GM19240 (cell line): ENCODE data around the gene KHK.

Experiments used
- DNase-seq: peaks from one replicate; pipeline ENCODE4 v3.0.0; 2011; ENCODE audit warnings: low spot score; ENCODE audit not compliant: insufficient read length

KHK gene

GRCh38 chr2:27081984-27082772 lies 4.4 kb upstream of the KHK start:
- DNase-seq, result no peak

DNA sequence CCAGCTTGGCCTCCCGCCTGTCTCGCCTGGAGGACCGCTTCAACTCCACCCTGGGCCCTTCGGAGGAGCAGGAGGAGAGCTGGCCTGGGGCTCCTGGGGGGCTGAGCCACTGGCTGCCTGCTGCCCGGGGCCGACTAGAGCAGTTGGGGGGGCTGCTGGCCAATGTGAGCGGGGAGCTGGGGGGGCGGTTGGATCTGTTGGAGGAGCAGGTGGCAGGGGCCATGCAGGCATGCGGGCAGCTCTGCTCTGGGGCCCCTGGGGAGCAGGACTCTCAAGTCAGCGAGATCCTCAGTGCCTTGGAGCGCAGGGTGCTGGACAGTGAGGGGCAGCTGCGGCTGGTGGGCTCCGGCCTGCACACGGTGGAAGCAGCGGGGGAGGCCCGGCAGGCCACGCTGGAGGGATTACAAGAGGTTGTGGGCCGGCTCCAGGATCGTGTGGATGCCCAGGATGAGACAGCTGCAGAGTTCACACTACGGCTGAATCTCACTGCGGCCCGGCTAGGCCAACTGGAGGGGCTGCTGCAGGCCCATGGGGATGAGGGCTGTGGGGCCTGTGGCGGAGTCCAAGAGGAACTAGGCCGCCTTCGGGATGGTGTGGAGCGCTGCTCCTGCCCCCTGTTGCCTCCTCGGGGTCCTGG lies 3.7 kb upstream of the KHK start:
- no peak for DNase-seq

DNA sequence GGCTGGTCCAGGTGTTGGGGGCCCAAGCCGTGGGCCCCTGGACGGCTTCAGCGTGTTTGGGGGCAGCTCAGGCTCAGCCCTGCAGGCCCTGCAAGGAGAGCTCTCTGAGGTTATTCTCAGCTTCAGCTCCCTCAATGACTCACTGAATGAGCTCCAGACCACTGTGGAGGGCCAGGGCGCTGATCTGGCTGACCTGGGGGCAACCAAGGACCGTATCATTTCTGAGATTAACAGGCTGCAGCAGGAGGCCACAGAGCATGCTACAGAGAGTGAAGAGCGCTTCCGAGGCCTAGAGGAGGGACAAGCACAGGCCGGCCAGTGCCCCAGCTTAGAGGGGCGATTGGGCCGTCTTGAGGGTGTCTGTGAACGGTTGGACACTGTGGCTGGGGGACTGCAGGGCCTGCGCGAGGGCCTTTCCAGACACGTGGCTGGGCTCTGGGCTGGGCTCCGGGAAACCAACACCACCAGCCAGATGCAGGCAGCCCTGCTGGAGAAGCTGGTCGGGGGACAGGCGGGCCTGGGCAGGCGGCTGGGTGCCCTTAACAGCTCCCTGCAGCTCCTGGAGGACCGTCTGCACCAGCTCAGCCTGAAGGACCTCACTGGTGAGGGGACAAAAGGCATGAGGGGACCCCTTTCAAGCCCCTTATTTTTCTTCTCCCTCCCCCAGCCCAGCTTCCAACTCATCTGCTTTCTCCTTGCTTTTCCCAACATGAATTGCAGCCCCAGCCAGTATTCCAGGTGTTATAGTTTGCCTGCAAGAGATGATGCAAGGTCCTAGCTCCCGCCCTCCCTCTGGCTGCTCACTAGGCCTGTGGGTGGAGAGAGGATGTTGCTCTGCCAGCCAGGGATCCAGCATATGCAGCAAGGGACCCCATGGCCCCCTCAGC lies 2.9 kb upstream of the KHK start:
- DNase-seq, result no peak

DNA sequence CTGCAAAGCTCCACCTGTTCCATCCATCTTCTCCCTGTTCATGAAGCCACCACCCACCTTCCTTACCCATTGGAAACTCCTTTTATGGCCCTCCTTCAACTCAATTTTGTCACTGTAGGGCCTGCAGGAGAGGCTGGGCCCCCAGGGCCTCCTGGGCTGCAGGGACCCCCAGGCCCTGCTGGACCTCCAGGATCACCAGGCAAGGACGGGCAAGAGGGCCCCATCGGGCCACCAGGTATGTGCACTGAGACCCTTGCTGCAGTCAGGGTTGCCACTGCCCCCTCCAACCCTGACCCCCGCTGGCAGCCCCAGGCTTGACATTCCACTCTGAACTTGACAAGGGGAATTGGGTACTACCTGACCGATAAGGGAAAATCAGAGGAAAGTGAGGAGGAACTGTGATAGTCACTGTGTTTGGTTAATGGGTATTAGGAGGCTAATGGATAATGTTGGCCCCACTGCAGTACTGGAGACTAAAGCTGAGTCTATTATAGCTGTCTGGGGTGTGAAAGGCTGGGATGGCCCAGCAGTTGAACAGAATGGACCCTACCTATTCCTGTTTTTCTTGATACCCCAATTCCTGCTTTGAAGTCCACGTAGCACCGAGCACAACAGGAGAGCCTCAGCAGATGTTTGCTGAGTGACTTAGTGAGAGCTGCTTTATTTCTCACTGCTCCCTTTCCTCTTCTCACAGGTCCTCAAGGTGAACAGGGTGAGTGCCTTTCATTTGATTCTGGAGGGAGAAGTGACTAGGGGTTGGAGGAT lies 2.1 kb upstream of the KHK start:
- DNase-seq, result no peak

DNA sequence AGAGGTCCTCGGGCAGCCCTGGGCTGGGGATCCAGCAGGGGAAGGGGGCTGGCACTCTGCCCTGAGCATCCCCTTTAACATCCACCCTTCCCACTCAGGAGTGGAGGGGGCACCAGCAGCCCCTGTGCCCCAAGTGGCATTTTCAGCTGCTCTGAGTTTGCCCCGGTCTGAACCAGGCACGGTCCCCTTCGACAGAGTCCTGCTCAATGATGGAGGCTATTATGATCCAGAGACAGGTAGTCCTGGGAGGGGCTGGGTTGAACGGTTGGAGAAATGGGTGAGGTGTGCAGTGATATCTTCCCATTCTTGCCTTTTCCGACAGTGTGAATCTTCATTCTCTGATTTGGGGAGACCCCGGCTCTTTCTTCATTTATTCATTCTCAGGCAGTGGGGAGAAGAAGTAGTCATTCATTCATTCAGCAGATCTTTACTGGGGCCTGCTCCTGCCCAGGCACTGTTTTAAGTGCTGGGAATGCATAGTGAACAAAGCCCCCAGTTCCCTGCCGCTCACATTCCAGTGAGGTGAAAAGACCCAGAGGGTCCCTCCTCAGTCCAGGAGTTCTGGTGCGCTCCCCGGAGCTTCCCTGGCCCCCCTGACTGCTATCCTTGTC lies 1.4 kb upstream of the KHK start:
- no peak for DNase-seq

GRCh38 chr2:27085673-27086089 lies 891 bp upstream of the KHK start:
- no peak for DNase-seq

GRCh38 chr2:27086090-27086723 lies 365 bp upstream of the KHK start:
- peak; percentile 91 for DNase-seq

DNA sequence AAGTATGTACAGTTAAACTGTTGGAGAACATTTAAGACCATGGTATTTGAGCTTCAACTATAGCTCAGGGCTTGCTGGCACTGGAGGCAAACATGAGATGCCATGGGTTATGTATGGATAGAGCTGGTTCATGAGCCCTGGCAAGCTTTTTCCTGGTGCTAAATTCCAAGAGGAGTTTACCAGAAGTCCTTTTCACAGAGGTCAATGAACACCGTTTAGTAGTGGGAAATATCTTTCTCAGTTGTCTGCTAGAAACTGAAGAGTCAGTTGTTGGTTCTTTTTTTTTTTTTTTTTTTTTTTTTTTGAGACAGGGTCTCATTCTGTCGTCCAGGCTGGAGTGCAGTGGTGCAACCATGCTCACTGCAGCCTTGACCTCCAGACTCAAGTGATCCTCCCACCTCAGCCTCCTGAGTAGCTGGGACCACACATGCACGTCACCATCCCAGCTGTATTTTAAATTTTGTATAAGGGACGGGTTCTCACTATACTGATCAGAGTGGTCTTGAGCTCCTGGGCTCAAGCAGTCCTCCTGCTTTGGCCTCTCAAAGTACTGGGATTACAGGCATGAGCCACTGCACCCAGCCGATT lies 1.3 kb downstream of the KHK start:
- no peak for DNase-seq

DNA sequence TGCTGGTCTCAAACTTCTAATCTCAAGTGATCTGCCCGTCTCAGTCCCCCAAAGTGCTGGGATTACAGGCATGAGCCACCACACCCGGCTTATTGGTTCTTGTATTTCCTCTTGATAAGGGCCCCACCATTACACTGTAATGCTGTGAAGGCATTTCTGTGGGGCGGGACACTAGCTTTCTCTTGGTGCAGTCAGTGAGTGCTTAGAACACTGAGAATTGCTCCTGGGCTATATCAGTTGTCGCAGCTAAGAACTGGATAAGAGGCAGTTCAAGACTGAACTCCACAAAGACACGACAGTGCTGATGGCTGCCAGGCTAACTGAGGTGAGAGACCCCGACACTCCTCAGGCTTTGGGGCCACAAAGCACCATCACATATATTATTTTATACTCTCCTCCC lies 2.1 kb downstream of the KHK start:
- DNase-seq, result no peak

- DNase-seq, result no peak
Observed at GRCh38 chr2:27089111-27089954, 2.8 kb downstream of the KHK start.

DNA sequence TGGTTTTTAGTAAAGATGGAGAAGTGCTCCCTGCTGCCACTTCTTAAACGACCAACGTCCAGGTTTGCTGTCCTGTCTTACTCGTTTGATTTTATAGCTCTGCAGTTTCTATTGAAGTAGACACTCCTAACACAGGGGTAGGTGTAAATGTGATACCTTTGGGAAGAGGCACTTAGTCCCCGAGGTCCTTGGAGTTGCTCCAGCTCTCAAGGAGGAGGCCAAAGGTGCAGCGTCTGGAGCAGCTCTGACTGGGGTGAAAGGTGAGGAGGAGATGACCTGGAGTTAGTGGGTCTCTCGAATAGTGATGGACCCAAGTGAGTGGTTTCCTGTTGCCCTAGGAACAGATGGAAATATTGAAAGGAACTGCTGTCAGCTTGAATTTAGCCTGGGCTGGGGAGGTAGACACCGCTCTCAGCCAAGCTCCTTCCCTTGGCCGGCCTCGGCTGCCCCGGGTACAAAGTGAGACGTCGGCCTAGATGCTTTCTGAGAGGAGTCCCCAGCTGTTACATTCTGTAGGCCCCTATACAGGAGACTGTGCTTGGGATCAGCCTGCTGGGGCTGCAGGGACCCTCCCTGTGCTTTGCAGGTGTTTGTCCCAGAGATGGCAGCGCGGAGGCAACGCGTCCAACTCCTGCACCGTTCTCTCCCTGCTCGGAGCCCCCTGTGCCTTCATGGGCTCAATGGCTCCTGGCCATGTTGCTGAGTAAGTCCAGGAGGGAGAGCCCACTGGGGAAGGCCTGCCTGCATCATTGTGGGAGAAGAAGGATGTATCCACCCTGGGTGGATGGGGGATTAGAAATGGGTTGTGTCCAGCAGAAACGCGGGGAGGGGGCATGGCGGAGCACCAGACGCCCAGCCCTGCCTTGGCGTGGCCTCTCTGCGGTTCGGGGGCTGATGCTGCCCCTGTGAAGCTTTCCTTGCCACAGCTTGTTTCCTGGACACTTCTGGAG lies 5.4 kb downstream of the KHK start:
- DNase-seq, result no peak

GRCh38 chr2:27092696-27093429 lies 6.3 kb downstream of the KHK start:
- no peak for DNase-seq

GRCh38 chr2:27093430-27094352 lies 7.1 kb downstream of the KHK start:
- no peak for DNase-seq

DNA sequence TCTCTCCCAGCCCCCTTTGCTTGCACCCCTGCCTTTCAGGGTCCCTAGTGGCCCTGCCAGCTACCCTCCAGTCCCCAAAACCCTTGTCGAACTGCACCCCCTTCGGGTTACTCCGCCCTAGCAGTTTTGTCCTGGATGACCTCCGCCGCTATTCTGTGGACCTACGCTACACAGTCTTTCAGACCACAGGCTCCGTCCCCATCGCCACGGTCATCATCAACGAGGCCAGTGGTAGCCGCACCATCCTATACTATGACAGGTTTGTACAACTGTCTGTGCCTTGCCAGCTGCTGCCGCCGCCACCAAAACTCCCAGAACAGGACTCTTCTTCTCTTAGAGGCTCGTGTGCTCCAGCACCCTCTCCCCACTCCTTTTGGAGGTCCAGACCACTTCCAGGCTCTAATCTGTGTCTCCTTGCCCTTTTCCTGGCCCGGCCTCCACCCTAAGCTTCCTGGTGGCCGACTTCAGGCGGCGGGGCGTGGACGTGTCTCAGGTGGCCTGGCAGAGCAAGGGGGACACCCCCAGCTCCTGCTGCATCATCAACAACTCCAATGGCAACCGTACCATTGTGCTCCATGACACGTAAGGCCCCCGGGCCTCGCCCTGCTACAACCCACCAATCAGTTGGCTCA lies 7.9 kb downstream of the KHK start:
- no peak for DNase-seq

DNA sequence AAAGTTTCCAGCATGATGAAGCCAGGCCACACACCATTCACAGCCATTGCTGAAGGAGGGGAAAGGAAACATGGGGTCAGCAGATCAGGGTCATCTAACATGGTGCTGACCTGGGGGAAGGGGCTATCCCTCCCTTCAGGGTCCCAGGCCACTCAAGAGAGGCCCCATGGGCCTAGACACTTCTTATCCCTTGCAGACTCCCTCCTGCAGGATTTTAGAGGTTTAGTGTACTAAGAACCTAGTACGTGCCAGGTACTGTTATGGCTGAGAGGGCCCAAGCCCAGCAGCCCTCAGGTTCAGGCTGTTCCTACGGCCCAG lies 8.8 kb downstream of the KHK start:
- no peak for DNase-seq
